ENCODE data around the gene COL24A1.

DNA sequence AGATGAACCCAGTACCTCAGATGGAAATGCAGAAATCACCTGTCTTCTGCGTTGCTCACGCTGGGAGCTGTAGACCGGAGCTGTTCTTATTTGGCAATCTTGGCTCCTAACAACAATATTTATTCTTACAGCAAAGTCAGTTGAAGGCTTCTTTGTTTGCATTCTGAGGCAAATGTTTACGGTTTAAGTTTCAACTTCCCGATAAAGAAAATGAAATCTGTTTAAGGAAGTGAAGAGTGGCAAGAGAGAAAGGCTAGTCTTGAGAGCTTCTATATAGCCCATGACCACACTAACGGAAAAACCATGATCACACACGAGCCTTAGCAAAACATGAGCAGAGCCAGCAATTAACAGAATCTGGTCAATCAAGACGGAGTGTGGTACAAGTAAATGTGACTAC is 325.7 kb downstream of the COL24A1 start:
- no peak for TF ChIP-seq ZNF138 (CRISPR knock-in tag; conservative IDR thresholded peaks at IDR 0.05)
- TF ChIP-seq, protein P1, sequence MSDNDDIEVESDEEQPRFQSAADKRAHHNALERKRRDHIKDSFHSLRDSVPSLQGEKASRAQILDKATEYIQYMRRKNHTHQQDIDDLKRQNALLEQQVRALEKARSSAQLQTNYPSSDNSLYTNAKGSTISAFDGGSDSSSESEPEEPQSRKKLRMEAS (CRISPR knock-in tag; IDR thresholded peaks at IDR 0.05), result no peak
- TF ChIP-seq, protein P2, sequence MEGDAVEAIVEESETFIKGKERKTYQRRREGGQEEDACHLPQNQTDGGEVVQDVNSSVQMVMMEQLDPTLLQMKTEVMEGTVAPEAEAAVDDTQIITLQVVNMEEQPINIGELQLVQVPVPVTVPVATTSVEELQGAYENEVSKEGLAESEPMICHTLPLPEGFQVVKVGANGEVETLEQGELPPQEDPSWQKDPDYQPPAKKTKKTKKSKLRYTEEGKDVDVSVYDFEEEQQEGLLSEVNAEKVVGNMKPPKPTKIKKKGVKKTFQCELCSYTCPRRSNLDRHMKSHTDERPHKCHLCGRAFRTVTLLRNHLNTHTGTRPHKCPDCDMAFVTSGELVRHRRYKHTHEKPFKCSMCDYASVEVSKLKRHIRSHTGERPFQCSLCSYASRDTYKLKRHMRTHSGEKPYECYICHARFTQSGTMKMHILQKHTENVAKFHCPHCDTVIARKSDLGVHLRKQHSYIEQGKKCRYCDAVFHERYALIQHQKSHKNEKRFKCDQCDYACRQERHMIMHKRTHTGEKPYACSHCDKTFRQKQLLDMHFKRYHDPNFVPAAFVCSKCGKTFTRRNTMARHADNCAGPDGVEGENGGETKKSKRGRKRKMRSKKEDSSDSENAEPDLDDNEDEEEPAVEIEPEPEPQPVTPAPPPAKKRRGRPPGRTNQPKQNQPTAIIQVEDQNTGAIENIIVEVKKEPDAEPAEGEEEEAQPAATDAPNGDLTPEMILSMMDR (IDR thresholded peaks at IDR 0.05), result no peak
- no peak for TF ChIP-seq NFE2L1 (CRISPR knock-in tag; IDR thresholded peaks at IDR 0.05)
- TF ChIP-seq RELA (CRISPR knock-in tag; IDR thresholded peaks at IDR 0.05; ENCODE audit: borderline replicate concordance), result no peak
- TF ChIP-seq, protein P3, sequence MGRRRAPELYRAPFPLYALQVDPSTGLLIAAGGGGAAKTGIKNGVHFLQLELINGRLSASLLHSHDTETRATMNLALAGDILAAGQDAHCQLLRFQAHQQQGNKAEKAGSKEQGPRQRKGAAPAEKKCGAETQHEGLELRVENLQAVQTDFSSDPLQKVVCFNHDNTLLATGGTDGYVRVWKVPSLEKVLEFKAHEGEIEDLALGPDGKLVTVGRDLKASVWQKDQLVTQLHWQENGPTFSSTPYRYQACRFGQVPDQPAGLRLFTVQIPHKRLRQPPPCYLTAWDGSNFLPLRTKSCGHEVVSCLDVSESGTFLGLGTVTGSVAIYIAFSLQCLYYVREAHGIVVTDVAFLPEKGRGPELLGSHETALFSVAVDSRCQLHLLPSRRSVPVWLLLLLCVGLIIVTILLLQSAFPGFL (CRISPR knock-in tag; IDR thresholded peaks at IDR 0.05; ENCODE audit: borderline replicate concordance), result no peak
- TF ChIP-seq, protein P4, sequence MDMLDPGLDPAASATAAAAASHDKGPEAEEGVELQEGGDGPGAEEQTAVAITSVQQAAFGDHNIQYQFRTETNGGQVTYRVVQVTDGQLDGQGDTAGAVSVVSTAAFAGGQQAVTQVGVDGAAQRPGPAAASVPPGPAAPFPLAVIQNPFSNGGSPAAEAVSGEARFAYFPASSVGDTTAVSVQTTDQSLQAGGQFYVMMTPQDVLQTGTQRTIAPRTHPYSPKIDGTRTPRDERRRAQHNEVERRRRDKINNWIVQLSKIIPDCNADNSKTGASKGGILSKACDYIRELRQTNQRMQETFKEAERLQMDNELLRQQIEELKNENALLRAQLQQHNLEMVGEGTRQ (CRISPR knock-in tag; IDR thresholded peaks at IDR 0.05), result no peak
